COLO829 (cell line): ENCODE measurements around the gene EXD3.

Source experiments
- DNase-seq: peaks from one replicate; pipeline ENCODE4 v3.0.0; 2012; ENCODE audit warnings: low spot score

EXD3 gene

GRCh38 chr9:137306066-137306849 lies 116.7 kb downstream of the EXD3 start:
- no peak for DNase-seq

- no peak for DNase-seq
Measured at GRCh38 chr9:137305798-137306065, 117.2 kb downstream of the EXD3 start.

DNA sequence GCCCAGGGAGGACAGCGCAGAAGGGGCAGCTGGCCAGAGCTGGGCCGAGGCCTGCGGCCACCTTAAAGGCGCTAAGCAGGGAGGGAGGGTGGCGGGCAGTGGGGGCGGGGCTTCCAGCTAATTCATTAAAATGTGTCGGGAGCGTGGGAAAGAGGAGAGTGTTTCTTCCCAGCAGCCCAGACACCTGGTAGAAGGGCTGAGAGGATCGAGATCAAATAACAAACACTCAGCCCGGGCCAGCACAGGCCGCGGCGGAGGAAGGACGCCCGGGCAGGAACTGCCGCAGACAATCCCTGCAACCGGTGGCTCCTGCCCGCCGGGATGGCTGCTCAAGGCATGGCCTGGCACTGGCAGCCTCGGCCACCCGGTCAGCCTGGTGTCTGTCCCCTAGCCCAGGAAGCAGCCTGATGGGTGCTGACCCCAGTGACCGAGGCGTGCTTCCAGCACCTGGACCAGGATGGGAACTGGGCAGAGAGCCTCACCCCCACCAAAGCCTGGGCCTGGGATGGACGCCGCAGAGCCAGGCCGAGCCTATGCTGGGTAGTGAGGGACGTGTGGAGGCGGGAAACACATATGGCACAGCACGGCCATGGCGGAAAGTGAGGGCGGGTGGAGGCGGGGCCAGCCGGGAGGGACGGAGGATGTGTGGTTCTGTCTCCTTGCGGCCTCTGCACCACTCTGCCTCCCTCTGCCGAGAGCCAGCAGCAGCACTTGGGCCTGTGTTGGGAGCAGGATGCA lies 117.7 kb downstream of the EXD3 start:
- DNase-seq: no peak

DNA sequence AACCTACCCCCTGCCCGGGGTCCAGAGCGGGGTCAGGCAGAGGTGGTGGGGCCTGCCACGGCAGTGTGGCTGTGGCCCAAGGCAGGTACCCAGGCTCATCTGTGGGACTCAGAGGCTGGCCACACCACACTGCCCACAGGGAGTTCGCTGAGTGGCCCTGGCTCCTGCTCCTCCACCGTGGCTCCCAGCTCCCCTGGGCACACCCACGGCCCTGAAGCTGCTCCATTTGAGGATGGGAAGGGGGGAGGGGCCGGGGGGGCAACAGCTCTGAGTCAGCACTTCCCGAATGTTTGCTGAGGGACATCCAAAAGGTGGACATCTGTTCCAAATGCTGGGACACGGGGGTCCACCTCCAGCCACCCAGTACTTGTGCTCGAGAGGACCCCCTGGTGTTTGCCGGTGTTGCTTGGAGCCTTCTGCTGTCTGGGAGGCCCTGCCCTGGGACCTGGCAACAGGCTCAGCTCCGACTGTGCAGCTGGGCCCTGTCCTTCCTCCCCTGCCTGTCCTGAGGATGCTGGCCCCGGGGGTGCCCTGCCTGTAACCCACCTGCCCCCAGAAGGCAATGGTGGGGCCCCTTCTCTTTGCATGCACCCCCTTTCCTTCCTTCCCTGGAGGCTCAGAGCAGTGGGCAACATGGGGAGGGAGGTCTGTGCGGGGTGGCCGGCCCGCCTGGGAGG lies 118.4 kb downstream of the EXD3 start:
- no peak for DNase-seq

GRCh38 chr9:137303893-137304382 lies 119.0 kb downstream of the EXD3 start:
- DNase-seq: no peak

DNA sequence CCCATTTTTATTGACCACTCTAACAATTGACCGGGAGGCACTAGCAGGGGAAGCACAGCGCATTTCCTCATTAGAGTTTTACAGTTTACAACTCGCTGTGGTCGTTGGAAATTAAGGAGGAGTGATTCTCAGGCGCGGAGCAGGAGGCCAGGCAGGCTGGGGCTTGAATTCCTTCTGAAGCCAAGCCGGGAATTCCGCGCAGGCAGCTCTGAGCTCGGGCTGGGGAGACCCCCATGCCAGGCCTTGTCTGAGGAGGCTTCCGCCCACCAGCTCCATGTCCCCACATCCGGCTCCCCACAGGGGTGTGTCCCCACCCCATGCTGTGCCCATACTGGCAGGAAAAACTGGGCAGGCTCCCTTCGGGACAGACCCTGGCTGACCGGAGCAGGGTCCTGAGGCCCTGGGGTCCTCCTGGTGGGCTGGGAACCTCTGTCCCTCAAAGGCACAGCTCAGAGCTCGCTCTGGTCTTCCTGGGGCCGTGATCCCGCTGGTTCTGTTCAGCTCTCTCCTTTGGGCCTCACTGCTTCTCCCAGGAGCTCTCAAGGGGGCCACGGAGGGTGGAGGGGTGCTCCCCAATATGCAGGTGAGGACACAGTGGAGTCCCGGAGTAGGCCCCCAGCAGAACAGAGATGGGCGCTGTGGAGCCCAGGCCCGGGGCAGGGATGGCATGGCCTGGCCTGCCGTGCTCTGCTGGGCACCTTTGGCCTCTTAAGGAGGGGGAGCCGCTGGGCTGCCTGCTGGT lies 119.6 kb downstream of the EXD3 start:
- DNase-seq: no peak

DNA sequence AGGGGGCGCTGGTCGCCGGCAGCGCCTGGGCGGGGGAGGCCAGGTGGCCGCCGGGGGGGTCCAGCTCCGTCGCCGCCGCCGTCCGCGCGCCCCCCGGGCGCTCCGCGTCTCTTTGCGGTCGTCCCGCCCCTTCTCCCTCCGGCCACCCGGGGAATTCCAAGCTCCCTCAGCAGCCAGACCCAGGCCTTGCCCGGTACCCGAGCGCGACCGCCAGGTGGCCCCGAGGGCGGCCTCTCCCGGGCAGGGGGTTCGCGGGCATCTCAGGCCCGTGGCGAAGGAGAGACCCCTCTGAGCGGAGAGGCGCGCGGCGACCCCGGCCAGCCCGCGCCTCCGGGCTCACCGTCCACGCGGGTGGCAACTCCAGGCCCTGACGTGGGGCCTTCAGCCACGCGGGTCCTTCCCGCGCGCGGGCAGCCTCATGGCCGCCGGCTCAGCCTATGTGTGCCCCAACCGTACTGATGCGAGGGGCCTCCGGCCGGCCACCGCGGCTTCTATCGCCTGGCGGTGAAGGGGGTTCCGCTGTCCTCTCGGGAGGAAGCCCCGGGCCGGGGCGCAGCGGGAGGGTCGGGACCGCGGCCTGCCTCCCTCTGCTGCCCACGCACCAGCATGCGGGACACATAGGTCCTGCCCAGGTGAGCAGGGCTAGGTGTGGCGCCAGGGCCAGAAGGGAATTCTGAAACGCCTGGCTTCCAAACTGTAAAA lies 120.4 kb downstream of the EXD3 start:
- no peak for DNase-seq

DNA sequence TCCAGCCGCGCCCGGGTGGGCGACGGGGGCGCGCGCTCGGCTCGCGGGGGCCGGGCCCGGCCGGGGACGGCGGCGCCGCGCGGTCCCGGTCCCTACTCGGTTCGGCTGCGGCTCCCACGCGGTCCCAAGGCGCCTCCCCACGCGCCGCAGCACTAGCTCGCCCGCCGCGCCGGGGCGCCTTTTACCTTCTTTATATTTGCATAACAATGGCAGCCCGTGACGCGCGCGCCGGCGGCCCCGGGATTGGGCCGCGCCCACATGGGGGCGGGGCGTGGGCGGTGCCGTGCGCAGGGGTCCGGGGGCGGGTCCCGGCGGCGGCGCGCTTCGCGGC lies 120.9 kb downstream of the EXD3 start, which contains the start of gene NRARP:
Gene NRARP (minus strand): TSS at position 154 of the 331 bp plus-strand sequence. CDS start 343 bp downstream, outside the sequence.
- DNase-seq: no peak

GRCh38 chr9:137301081-137301947 lies 121.6 kb downstream of the EXD3 start:
- no peak for DNase-seq

GRCh38 chr9:137300567-137301080 lies 122.3 kb downstream of the EXD3 start:
- DNase-seq: no peak

DNA sequence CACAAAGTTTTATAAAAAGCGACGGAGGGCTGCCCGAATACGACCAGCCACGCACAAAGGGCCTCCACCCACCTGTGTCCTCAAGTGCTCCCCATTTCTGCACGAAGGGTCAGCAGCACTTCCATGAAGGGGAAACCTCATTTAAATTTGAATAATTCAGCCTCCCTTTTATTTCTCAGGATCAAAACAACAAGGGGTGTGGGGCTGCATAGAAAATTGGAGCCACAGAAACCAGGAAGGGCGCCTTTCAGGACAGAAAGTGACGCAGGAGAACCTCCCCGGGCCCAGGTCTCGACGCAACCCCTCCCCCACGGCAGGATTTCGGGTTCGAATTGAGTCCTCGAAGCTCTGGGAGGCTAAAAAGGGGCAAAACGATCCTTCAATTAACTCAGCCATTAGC lies 123.0 kb downstream of the EXD3 start:
- no peak for DNase-seq

GRCh38 chr9:137299203-137299565 lies 123.8 kb downstream of the EXD3 start:
- no peak for DNase-seq

DNA sequence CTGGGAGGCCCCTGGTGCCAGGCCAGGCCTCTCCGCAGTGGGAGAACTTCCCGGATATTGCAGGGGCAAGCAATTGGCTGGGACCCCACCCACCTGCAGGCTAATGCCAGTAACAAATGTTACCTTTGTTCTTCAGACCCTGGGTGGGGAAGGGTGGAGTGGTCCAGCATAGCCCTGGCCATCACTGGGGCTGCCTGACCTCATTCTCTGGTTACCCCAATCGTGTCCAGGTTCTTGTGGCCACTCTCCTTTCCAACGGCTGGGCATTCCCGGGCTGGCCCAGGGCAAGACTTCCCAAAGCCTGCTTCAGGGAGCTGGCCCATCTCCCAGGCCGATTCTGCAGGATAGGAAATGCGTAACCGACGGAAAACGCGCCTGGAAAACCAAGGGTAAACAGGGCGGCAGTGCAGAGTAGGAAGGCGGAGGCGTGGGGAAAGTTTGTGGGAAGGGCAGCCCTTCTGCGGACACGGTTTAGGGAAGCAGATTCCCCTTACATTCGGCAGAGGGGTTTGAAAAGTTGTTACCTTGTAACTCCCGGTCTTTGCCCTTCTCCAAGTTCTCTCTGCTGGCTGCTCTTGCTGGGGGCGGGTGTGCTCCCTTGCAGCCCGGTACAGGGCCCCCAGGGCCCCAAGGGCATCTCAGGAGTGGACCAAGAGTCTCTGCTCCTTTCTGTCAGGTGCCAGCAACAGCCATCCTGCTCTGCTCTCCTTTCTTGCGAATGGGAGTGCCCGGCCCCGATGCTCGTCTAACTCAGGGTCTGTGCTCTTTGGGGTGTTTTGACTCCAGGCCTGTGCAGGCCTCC lies 124.4 kb downstream of the EXD3 start:
- DNase-seq: no peak

- no peak for DNase-seq
Measured at GRCh38 chr9:137297966-137298365, 125.0 kb downstream of the EXD3 start.

- DNase-seq: no peak
Measured at GRCh38 chr9:137296670-137297664, 126.0 kb downstream of the EXD3 start.

- no peak for DNase-seq
Measured at GRCh38 chr9:137295849-137296669, 126.9 kb downstream of the EXD3 start.

GRCh38 chr9:137295238-137295811 lies 127.6 kb downstream of the EXD3 start:
- DNase-seq: no peak
